ENCODE results near the gene TMEM132E.

DNA sequence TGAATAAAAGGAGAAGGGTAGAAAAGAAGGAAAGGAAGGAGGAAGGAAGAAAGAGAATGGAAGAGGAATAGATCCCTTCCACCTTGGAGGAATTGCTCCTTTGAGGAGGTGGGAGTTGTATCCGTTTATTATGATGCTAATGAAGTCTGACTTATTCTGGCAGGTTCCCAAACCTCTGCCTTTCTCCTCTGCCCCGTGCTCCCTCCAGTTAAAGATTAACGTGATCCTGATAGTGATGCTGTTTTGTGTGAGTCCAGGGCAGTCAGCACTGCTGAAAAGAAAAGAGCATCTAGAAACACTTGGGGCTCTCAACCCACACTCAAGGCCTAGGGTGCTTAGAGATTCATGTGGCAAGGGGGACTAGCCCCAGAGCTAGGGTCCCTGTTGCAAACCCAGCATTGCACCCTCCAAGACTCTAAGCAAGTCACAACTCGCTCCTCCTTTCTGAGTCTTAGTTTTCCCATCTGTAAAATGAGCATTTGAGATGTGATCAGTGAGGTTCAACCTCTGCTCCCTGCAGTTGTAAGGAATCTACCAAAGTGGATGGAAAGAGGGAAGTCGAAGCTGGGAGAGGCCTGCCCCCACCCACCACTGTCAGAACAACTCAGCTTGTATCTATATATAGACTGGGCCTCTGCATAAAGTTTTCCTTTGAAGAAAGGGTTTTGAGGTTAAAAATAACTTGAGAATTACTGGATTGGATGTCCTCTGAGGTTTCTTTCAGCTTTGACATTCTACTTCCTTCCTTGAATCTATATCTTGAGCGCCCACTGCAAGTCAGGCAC is 46.9 kb upstream of the TMEM132E start:
- TF ChIP-seq, protein P1, sequence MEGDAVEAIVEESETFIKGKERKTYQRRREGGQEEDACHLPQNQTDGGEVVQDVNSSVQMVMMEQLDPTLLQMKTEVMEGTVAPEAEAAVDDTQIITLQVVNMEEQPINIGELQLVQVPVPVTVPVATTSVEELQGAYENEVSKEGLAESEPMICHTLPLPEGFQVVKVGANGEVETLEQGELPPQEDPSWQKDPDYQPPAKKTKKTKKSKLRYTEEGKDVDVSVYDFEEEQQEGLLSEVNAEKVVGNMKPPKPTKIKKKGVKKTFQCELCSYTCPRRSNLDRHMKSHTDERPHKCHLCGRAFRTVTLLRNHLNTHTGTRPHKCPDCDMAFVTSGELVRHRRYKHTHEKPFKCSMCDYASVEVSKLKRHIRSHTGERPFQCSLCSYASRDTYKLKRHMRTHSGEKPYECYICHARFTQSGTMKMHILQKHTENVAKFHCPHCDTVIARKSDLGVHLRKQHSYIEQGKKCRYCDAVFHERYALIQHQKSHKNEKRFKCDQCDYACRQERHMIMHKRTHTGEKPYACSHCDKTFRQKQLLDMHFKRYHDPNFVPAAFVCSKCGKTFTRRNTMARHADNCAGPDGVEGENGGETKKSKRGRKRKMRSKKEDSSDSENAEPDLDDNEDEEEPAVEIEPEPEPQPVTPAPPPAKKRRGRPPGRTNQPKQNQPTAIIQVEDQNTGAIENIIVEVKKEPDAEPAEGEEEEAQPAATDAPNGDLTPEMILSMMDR (IDR thresholded peaks at IDR 0.05), result no peak
- no peak for TF ChIP-seq POLR2A (IDR thresholded peaks at IDR 0.05)
